HG03095 (cell line): ENCODE results near the gene APLN.

Experiments
- ATAC-seq: cut with Tn5 transposase; IDR thresholded peaks from one replicate; pipeline ENCODE4 v1.9.1; 2021; ENCODE audit warnings: moderate library complexity; ENCODE audit not compliant: unreplicated experiment

The APLN gene

DNA sequence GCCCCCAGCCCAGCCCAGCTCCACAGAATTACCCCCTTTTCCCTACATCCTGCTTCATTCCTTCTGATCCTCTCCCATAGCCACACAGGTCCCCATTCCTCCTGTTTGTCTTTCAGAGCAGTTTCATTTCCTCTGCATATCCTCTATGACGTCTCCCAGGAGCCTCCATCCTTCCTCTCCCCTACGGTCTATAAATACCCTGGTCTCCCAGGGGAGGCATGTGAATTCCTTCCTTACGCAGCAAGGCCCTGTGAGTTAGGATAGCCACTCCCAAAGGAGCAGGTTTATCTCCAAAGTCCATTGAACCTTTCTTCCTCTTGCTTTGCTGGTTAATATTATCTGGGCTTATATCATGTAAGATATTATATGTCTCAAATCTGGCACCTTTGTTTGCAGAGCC, 8.4 kb upstream of the APLN start:
- no peak for ATAC-seq

DNA sequence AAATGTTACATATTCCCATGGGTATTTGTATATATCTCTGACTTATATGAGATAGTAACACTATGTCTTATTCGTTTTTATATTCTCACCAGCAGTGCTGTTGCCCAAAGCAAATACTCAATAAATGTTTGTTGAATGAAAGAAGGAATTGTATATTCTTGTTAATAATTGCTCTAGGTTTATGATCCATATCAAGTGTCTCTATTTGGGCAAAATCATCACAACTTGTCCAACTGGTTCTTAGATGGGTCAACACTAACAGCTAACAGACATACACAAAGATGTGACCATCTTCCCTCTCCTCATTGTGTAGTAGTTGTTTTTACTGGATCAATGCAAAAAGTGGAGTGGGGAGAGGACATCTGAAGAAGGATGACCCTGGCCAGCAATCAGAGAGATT, 6.6 kb upstream of the APLN start:
- no peak for ATAC-seq

DNA sequence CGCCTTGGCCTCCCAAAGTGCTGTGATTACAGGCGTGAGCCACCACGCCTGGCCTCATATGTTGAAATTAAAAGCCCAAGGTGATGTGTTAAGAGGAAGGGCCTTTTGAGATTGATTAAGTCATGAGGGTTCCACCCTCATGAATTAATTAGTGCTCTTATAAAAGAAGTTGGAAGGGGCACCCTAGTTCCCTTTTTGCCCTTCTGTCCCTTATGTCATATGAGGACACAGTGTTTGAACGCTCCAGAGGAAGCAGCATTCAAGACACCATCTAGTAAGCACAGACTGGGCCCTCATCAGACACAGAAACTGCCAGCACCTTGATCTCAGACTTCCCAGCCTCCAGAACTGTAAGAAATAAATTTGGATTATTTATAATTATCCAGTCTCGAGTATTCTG, 5.1 kb upstream of the APLN start:
- no peak for ATAC-seq

DNA sequence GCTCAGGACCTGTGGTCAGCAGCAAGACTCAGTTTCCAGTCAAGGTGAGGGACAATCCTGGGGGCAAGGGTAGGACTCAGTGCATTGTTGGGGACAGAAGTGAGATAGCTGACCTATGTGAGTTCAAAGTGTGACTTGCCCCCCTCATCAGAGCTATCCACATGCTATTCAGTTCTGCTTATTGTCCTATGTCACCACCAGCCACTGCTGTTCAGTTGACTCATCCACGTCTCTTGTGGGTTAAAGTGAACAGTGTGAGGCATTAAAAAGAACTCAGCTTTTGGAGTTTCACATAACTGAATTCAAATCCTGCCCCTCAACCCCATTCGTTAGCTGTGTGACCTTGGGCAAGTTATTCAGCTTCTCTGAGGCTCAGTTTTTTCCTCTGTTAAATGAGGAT, 4.4 kb upstream of the APLN start:
- ATAC-seq: no peak

DNA sequence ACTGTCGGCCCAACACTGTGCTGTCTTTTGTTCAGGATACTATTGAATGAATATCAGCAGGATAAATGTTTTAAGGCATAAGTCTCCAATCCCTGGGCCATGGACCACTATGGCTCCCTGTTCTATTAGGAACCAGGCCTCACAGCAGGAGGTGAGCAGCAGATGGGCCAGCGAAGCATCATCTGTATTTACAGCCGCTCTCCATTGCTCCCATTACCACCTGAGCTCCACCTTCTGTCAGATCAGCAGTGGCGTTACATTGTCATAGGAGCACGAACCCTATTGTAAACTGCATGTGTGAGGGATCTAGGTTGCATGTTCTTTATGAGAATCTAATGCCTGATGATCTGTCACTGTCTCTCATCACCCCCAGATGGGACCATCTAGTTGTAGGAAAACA, 3.7 kb upstream of the APLN start:
- no peak for ATAC-seq

DNA sequence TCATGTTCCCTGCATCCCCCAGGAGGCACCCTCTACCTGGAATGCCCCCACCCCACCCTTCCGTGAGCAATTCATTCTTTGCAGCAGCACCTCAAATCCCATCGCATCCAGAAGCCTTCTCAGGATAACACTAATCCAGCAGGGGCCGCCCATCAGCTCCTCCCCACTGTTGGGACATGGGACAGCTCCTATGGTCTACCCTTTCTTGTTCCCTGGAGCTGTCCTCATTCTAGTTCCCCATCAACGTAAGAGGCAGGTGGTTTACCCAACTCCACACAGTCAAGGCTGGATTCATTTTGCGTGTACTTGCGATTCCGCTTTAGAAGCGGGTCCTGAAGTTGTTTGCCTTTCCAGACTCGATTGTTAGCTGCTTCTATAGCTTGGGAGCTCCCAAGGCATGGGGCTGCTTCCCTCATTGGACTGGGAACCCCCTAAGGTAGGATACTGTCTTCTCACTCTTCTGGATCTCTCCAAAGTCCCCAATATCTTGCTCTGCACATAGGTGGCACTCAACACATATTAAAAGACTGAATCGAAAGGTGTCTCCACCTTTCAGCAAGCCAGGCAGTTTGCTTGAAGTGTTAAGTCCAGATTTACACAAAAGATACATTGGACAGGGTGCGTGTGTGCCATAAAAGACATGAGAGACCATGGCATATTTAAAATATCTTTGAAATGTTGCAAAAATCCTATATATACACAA, 942 bp upstream of the APLN start:
- ATAC-seq: no peak

DNA sequence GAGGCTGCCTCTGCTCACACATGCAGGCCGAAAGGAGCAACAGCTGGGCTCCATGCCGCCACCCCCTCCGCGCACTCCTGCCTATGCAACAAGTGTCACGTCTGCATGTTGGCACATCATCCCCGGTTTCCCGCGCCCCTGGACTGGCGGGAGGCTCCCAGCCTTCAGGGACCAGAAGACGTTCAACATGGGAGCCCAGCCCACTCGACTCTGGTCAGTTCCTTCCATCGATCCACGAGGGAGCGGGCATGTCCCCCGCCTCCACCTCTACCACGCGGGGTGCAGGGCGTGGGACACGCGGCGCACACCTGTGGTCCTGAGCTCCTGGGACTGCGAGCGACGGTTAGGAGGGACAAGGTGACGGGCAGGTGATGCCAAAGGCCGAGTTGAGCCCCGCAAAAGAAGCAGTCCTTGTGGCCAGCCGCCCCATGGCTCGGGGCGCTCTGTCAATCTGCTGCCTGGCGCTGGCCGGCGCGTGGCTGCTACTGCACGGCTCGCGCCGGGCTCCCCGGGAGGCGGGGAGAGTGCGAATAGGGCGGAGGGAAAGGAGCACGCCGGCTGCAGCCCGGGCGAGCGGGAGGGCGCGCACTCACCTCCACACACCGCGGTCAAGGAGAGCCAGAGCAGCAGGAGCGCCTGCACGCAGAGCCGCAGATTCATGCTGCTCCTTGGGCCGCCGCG, 645 bp downstream of the APLN start:
- ATAC-seq: no peak

DNA sequence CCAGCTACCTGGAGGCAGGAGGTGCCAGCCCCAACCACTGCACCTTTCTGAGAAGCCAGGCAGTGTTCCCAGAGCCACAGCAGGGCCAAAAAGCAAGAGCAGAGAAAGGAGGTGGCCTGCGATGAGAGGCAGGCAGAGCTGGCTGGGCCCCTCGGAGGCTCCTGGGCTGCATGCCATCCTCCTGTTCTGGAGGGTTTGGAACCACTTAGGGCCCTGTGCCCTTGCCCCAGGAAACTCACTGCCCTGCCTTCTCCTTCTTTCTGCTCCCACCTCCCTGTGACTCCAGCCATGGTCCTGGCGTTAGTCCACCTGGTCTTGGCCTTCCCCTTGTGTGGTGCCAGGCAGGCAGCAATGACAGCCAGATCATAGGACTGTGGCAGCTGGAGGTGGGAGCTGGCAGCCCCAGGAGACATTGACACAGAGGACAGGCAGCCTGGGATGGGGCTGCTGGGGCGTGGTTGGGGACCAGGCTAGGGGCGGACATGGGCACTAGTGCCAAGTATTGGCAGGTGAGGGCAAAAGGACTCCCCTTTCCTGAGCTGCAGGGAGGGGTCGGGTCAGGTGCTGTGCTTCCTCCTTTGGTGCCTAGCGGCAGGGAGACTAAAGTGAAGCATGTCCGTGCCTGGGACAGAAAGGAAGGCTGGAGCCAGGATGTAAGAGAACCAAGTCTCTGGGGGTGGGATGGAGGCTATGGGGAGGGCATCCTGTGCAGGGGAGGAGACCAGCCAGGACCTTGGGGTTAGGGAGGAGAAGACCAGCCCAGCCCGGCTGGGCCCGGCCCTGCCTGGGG, 1.4 kb downstream of the APLN start:
- no peak for ATAC-seq

DNA sequence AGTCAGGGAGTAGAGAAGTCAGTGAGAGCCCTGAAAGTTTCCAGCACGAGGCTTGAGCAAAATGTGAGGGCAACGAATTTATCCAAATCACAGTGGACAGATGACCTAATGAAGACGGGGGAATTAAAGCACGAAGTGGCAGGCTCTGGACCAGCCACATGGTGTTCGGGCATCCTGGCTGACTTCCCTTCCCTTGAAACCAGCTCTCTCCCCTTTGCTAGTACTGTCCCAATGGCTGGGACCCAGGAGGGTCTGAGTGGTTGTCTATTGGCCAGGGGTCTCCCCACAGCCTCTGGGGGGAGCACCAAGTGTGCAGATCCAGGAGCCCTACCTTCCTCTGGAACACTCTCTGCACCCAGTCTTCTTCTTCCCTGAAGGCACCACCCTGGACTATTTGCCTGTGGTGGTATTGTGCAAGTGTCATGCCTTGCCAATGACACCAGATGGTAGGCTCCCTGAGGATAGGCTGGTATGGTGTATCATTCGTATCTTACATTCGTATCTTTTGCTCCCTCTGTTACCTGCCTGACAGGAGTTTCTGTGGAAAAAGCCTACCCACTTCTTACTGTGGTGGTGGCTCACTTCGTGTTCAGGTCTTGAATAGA, 2.1 kb downstream of the APLN start:
- no peak for ATAC-seq

DNA sequence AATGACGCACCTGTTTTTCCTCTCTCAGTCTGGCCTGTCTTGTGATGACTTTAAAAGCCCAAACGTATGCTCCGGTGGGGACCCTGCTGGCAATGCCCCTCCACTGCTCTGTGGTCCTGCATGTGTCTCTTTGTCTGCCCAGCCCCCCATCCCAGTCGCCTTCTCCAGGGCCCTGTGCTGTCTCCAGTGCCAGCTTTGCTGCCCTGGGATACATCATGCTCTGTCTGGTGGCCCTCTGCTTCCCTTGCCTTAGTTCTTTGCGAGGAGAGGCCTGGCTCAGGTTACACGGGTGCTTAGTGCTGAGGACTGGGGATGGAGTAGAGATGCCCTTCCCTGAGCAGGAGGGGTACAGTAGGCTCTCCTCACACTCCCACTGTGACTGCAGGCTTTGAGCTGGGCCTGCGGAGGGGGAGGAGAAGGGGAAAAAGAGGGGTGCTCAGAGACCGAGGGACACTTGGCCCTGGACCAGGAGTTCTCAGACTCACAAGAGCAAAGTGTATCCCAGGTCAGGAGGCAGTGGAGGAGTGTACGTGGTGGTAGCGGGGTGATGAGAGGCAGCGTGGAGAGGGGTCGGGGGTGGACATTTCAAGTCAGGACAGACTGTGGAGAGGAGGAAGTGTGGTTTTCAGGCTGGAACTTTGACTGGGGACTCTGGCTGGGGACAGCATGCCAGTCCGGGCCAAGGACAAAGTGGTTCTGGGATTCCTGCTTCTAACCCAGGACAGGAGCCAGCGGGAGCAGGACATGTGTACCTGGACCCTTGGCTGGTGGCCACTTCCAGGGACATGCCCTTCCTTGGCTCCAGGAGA, 2.8 kb downstream of the APLN start:
- ATAC-seq: no peak

DNA sequence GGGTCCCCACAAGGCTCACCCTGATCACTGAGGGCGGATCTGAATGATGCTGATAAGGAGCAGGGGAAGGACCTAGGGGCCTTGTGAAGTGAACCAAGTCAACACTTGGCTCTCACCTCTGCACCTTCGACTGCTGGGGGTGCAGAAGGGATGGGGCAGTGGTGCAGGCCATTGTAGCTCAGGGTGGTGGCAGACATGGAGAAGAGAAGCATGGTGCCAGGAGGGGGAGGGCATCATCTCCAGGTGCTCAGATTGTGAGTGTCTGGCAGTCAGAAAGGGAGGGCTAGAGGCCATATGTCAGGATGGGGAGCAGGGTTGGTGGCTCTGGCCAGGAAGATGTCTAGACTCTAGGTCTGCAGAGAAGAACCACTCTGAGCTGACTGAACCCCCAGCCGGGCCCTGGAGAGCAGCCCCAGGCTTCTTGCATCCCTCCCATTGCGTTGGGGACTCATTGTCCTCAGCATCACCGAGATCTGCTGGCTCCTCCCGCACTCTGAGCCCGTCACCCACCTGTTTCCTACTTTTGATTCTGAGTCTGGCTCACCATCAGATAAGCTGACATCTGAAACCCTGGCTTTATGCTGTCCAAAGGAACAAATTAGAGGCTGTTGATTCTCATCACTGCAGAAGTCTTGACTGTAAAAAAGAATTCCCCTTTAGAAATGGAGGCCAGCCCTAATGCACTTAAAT, 3.8 kb downstream of the APLN start:
- ATAC-seq: no peak

DNA sequence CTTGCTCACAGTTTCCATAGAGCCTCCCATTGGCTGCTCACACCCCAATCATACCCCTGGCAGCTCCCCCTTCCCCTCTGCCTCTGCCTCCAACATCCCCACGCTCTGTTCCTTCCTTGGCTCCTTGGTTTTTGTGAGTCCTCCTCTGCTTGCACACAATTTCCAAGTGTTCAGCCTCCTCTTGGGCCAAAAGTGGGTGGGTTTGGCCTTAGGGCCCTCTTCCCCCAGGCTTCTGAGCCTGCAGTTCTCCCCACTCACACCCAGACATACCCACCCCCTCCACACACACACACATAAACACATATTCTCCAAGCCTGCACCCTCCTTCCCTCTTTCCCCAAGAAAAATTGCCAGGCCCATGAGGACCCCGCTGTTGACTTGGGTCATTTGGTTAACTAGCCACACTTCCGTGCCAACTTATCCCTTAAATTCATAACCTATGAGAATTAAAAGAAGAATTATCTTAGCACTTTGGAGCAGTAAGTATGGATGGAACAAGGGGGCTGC, 4.5 kb downstream of the APLN start:
- ATAC-seq: no peak

DNA sequence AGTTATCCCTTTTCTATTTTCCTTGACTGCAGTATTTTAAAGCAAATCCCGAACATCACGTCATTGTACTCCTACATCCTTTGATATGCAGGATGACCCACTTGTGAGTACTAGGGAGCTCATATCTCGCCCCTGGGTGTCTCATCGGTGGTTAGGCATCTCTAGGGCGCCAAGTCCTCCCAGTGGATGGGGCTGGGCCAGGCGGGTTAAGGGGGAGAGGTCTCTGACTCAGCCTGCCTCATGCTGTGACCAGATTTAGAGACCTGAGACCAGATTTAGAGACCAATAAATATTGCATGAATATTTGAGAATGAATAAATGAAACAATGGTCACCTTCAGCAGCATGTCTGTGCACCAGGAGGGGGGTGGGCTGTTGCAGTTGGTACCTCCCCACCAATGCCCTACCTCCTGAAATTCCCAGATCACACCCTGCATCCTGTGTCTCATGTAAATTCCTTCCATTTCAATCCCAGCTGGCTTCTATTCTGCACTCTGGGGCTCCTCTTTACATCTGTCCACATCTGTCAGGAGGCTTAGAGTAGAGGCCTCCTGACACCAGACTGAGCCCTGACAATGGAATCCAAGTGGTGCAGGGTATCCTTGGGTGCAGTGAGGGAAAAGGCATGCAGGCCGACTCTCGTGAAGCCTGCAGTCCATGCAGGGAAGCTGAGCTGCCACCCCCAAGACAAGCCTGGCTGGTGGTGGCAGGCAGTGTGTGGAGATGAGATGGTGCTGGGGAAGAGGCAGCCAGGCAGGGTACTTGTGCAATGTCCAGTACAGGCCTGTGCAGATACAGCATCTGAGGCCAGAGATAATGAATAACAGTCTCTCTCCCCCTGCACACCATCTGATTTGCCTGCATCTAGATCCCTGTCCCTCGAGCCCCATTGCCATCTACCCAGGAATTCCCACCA, 5.2 kb downstream of the APLN start:
- ATAC-seq: no peak

DNA sequence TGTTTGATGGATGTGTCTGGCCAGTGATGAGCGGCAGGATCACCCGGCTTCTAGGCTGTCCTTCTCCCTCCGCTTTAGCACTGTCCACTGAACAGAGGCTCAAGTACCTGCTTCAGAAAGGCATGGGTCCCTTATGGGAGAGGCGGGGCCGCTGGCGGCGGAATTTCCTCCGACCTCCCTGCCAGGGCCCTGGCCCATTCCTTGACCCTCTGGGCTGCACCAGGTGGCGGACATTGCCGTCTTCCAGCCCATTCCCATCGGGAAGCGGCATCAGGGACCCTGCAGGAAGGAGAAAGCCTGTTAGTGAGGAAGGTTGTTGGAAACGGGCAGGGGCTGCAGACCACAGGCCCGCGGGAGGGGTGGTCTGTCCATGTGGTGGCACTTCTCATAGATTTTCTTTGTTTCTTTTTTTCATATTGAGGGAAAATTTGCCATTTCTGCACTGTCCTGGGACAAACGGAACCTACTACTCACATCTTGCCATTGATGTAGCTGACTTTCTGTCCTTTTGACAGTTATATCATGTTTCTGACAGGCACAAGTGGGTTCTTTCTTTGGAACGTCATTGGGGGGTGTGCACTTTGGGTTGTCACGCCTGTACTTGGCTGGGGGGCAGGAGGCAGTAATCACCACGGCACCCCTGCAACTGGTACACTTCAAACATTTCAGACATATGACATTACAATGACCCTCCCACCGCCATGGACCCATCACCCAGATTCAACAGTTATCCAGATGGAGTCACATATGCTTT, 6.1 kb downstream of the APLN start:
- no peak for ATAC-seq

DNA sequence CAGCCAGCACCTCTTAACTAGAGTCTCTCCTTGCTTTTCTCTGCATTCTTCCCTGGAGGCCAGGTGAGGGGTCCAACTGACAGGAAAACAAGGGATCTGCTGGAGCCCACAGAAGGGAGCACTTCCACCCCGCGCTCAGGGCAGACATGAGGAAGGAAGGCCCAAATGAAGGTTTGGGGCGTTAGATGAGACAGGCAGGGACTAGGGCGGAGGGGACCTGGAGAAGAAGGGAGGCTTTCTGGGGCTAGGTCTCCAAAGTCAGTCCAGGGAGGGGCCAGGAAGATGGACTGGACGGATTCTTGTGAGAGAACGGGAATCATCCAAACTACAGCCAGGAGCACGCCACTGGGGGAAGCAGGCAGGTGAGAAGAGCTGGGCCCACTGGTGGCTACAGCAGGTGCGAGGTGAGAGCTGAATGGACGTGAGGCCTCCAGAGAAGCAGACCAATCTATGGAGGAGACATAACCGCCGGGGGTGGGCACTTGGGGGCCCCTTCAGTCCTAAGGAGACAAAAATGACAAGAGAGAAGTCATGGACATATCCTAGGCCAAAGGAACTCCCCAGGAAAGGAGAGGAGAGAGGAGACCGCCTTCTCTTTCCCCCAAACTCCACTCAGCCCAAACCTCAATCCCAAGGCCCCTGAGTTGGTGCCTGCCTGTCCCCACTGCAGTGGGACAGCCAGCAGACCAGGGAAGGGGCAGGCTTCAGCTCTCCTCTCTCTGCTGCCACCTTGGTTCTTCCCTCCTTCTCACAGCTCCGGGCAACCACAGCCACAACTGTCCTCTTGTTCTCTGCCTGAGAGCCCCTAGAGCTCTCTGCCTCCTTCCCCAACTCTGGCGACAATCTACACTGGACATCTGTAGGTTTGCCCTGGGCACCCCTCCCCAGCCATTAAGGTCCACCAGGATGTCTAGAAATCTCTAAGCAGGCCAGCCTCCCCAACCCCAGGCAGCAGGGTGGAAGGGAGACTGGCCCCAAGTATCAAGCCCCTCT, 7.0 kb downstream of the APLN start:
- ATAC-seq: no peak

DNA sequence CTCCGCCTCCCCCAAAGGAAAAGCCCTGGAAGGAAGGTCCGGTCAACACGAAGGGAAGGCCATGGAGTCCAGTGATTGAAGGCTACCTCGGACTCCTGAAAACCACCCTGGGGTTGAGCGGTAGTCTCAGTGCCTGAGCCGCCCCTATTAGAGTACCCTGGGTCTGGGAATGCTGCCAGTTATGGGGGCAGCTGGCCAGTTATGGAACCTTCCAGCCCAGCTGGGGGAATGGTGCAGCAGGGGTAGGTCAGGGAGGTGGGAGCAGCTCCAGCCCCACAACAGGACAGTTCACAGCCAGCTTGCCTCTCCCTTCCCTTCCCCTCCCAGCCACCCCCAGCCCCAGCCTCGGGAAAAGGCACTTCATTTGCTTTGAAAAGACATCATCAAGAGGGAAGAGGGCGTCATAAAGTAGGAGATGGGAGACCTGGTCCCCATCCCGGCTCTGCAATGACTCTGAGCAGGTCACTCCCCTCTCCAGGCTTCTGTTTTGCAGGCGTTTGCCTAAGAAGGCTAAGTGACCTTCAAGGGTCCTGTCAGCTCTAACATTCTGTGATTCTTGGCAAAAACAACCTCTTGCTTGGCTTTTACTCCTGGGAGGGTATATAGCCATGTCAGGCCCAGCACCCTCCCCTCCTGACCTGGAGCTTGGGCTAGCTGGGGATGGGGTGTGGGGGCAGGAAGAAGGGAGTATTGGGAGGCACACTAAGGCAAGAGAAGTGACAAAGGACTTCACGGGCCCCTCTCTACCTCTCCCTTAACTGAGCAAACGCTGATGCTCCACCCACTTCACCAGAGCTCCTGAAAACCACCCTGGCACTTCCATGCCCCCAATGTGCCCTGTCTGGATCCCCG, 8.0 kb downstream of the APLN start:
- no peak for ATAC-seq
